GM21447 (cell line): Measurements from ENCODE around the gene DNASE1L1.
A peak's percentile ranks its signal among the peaks of the same experiment; 100 is the strongest.

ENCODE experiments used
- ATAC-seq: cut with Tn5 transposase; IDR thresholded peaks from one replicate; pipeline ENCODE4 v1.9.1; 2021; ENCODE audit not compliant: unreplicated experiment

The DNASE1L1 gene

DNA sequence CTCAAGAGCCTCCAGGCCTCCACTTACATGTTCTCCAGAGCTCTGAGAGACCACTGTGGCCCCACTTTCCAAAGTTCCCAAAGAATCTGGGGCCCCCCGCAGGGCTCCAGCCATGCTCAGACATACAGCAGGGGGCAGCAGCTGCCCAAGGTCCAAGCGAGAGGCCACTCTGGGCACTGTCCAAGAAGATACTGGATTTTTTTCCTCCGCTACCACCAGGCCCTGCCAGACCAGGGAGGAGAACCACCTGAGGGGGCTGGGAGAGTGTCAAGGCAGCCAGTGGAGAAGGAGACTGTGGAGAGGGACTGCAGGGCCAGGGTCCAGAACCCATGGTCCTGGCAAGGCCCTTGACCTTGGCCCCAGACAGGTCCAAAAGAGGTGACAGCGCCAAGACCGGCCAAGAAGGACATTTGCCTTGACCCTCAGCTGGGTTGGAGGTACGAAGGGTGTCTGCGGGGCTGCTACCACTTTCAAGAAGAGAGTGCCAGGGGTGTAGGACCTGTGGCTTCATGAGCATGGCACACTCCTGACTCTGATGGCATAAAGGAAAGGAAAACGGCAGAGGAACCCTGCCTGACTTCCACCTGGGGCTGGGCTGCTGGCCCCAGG is 24.7 kb downstream of the DNASE1L1 start:
- no peak for ATAC-seq

DNA sequence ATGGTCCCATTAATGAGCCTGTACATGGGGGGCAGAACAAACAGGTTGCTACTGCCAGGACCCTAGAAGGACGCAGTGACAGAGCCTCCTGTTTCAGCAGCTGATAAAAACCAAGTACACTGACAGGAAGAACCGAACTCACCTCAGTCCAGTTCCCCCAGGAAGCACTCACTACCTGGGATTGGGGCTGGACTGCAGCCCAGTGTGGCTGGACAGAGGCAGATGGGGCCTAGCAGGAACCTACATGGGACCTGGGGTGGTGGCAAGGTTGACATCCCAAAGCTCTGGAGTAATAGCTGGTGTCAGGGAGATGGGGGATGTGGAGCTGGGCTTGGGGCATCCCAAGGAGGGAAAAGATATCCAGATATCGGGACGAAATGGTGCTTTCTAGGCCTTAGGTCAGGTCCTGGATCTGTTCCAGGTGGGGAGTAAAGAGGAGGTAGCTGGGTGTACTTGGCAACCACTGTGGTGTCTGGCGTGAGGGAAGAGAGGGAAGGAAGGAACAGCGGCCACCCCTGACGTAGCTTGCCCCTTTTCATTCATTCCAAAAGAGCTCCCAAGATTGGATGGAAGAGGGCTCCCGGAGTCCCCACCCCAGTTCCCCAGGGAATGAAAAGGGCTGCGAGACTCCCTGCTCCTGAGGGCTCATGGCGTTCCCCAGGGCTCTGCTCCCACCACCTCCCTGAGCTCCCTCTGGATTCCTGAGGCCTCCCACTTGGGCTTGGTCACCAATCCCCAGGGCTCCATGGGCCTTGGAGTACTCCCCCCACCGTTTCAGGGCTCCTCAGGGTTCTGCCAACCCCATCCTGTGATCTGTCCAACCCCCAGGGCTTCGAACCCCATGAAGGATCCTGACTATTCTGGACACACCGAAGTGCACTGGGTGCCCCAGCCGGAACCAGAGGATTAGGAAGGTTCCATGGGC is 25.4 kb downstream of the DNASE1L1 start:
- ATAC-seq, result no peak

DNA sequence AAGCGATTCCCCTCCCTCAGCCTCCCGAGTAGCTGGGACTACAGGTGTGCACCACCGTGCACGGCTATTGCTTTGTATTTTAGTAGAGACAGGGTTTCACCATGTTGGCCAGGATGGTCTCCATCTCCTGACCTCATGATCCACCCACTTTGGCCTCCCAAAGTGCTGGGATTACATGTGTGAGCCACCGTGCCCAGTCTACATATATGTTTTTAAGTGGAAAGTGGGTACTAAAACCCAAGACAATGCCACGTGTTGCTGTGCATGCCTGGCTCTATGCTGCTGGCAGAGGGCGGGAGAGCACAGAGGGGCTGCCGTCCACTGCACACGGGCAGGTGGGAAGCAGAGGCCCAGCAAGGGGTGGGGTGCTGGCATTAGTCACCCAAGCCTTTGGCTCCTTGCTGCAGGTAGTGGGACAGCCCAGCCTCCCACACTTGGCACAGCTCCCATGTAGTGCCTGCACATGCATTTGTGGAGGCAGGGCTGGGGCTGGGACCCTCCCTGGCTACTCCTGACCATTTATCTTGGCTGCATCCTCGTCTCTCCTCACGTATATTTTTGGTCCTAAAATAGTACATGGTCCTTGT is 26.5 kb downstream of the DNASE1L1 start:
- no peak for ATAC-seq

DNA sequence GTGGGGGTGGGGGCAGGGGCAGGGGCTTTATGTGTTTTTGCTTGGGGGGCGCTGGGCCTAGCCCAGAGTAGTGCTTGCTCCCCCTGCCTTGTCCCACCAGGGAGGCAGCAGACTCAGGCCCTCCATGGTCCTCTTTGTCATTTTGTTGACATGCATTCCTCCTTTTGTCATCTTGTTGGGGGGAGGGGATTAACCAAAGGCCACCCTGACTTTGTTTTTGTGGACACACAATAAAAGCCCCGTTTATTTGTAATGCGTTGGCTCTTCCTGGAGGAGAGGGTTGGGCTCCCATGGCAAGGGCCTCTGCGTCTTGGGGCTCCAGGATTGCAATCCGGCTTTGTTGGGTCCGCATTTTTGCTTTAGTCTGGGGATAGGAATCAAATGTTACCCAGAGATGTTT is 27.8 kb downstream of the DNASE1L1 start:
- ATAC-seq, result no peak

DNA sequence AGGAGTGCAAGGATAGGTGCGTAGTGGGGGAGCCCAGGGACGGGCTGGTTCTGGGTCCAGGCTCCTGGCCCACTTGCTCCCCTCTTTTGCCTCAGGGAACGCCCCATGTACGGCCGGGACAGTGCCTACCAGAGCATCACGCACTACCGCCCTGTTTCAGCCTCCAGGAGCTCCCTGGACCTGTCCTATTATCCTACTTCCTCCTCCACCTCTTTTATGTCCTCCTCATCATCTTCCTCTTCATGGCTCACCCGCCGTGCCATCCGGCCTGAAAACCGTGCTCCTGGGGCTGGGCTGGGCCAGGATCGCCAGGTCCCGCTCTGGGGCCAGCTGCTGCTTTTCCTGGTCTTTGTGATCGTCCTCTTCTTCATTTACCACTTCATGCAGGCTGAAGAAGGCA is 28.3 kb downstream of the DNASE1L1 start:
- ATAC-seq, result no peak

DNA sequence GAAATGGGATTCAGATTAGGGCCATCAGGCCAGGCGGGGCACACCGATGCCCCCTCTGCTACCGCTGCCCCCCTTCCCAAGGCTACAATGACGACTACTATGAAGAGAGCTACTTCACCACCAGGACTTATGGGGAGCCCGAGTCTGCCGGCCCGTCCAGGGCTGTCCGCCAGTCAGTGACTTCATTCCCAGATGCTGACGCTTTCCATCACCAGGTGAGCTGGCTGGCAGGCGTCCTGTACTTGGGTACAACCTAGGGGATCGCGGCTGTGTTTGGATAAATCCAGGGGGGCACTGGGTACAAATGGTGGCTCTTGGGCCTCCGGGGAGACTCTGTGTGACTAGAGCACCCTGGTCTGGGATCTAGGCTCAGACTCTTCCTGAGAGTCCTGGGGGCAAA is 28.9 kb downstream of the DNASE1L1 start:
- no peak for ATAC-seq

DNA sequence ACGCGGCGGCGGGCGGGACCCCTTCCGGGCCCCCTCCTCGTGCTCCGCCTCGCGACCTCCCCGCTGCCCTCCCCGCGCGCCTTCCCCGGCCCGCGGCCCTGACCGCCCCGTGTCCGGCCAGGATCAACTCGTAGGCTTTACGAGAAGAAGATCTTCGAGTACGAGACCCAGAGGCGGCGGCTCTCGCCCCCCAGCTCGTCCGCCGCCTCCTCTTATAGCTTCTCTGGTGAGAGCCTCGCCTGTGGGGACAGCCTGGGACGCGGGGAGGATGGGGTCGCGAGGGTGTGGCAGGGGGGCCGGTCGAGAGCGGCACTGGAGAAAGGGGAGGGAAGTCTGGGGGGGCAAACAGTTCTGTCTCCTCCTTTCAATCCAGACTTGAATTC is 29.5 kb downstream of the DNASE1L1 start:
- no peak for ATAC-seq

DNA sequence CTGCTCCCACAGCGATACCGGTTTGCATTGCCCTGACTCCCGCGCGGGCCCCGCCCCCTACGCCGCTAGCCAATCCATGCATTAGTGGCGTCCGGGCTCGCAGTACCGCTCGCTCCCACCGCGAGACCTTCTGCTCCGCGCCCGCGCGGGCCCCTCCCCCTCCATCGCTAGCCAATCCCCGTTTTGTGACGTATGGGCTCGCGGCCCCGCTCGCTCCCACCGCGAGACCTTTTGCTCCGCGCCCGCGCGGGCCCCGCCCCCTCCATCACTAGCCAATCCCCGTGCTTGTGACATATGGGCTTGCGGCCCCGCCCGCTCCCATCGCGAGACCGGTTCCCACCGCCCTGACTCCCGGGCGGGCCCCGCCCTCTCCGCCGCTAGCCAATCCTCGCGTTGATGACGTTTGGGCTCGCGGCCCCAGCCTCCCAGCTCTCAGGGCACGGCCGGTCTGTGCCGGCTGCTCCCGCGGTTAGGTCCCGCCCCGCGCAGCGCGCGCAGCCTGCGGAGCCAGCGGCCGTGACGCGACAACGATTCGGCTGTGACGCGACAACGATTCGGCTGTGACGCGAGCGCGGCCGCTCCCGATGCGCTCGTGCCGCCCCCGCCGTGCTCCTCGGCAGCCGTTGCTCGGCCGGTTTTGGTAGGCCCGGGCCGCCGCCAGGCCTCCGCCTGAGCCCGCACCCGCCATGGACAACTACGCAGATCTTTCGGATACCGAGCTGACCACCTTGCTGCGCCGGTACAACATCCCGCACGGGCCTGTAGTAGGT is 30.1 kb downstream of the DNASE1L1 start, which contains the start of gene EMD:
Gene EMD (plus strand): TSS at position 497 of the 770 bp plus-strand sequence. CDS start 190 bp downstream, at position 687.
- ATAC-seq, result peak; percentile 77

DNA sequence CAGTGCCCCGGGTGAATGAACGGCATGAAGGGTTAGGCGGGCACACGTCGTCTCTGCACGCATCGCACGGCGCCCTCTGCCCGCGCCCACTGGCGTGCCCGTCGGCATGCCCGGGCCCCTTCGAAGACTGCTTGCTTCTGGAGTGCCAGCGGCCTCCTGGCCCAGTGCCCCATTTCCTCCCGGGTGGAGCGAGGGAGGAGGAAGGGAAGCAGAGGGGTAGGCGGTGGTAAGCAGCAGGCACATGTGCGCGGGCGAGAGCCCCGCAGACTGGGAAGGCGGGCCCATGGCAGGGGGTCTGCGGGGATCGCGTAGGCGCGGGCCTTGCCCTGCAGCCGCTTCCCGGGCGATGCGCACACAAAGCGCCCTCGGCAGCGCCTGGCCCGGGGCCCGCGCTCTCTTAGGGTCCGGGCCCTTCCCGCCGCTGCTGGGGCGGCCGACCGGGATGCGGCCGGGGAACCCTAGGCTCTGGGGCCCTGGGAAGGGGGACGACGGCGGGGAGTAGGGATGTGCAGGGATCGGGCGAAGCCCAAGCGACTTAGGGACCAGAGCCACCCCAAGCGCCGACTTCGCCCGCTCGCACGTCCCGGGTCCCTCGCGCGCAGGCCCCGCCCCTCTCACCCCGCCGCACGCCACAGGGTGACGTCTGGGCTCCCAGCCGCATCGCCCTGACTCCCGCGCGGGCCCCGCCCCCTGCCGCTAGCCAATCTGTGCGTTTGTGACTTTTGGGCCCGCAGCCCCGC is 30.8 kb downstream of the DNASE1L1 start:
- ATAC-seq, result peak; percentile 1

DNA sequence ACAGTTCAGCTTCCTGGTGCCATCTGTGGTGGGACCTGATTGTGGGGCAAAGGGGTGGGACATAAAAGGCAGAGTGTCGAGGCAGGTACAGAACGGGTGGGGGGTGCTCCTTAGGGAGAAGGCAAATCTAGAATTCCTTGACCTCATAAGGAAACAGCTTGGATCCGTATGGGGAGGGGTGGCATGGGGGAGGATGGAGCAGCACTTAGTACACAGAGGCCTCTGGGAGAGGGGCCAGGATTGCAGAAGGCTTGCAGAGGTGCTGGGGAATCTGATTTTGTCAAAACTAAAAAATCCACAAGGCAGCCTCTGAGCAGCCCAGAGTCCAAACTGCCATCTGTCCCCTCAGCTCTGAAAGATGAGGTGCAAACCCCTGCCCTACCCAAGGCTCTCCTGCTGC is 32.3 kb downstream of the DNASE1L1 start:
- no peak for ATAC-seq

DNA sequence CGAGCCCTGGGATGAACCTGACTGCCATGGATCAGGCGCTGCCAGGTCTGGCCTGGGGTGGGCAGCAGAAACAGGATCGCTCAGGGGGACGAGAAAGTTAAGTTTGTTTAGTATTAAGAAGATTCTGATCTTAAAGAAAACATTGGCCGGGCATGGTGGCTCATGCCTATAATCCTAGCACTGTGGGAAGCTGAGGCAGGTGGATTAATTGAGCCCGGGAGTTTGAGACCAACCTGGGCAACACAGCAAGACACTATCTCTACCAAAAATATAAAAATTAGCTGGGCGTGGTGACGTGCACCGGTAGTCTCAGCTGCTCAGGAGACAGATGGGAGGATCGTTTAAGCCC is 33.9 kb downstream of the DNASE1L1 start:
- ATAC-seq, result no peak

DNA sequence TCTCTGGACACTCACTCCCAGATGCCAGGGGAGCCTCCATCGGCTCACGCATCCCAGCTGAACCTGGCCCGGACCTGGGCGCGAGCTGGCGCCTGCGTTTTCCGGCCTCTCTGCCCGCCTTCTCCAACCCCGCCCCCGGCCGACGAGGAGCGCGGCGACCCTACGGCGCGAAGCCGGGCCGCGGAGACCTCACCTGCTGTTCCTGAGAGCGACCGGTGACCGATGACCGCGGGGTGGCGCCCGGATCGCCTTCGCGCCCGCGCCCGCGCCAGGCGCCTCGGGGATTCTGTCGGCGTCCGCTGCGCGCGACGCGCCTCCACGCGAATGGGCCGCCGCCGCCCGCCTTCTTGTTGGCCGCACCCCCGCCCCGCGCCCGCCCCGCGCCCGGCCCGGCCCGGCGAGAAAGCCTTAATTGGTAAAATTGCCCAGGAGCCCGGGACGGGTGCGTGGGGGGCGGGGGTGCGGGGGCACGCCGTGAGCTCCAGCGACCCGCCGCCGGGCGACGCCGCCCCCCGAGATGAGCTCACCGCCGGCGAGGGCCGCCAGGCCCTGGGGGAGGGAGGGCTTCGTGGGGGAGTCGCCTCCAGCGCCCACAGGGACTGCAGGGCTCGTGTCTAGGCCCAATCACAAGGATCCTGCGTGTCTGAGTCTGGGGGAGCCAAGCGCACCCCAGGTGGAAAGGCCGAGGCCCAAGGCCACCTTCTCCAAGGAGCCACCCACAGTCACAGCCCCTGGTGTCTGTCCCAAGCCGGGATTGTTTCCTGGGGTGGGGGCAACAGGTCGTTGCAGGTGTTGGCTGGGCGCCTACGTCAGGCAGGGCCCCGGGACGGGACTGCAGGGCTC is 34.5 kb downstream of the DNASE1L1 start, which contains the start of gene FLNA:
Gene FLNA (minus strand): TSS at position 322 of the 843 bp plus-strand sequence. CDS start 3,389 bp downstream, outside the sequence.
- no peak for ATAC-seq

DNA sequence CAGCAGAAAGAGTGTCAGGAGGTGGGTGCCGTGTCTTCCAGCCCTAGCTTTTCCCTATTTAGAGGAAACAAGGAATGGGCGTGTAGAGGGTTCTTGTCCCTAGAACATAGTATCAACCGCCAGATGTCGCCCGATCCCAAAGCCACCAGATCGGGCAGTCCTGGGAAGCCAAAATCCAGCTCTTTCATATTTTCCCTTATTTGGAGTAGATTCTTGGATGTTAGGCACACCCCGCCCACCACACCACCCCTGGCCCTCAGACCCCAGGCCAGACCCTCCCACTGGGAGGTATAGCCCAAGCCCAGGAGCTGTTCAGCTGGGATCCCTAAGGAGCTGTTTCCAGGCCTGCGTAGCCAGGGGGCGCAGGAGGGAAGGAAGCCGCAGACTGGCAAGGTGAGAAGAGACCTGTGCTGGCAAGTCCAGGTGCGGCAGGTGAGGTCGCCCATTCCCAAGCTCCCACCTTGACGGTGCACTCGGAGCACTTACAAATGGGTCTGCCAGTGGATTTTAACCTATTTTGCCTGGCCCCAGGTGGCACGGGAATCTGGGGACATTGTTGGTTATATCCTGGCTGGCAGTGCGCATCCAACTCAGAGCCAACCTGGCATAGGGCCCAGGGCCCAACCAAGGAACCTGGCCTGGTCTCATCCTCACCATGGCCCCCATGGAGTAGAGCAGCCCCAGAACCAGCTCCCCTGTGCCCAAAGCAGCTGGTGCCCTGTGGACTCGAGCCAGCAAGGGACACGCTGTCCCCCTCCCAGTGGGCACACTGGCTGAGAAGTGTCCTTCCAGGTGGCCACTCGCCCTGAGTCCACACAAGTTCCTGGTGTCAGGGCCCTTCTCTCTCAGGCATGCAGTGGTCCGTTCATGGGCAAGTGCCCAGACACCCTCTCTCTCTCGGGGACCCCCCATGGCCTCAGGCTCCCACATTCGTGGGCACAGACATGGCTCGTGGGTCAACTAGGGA is 35.4 kb downstream of the DNASE1L1 start:
- no peak for ATAC-seq

DNA sequence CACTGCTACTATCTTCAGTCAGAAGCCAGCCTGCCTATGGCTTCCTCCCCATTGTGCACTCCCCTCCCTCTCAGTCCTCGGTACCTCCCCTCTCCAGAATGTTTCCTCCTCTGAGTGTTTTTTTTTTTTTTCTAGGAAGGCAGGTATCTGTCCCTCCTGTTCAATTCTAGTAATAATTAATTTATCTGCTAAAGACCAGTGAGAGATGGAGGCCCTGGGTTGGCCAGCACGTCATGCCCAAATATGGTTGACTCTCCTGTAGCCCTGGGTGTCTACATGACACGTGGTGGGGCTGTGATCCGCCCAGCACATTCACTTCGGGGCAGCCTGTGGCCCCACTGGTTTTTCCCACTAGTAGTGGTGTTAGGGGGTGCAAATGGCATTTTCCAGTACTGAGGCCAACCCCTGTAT is 36.4 kb downstream of the DNASE1L1 start:
- ATAC-seq, result no peak

DNA sequence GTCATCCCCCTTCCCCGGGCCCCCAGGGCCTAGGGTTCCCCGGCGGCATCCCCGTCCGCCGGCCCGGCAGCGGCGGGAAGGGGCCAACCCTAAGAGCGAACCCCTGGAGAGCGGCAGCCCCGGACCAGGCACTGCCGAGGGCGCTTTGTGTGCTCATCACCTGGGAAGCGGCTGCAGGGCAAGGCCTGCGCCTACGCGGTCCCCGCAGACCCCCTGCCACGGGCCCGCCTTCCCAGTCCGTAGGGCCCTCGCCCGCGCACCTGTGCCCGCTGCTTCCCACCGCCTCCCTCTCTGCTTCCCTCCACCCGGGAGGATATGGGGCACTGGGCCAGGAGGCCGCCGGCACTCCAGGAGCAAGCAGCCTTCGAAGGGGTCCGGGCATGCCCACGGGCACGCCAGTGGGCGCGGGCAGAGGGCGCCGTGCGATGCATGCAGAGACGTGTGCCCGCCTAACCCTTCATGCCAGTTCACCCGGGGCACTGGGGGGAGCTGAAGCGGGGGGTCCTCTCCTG is 37.2 kb downstream of the DNASE1L1 start:
- no peak for ATAC-seq

DNA sequence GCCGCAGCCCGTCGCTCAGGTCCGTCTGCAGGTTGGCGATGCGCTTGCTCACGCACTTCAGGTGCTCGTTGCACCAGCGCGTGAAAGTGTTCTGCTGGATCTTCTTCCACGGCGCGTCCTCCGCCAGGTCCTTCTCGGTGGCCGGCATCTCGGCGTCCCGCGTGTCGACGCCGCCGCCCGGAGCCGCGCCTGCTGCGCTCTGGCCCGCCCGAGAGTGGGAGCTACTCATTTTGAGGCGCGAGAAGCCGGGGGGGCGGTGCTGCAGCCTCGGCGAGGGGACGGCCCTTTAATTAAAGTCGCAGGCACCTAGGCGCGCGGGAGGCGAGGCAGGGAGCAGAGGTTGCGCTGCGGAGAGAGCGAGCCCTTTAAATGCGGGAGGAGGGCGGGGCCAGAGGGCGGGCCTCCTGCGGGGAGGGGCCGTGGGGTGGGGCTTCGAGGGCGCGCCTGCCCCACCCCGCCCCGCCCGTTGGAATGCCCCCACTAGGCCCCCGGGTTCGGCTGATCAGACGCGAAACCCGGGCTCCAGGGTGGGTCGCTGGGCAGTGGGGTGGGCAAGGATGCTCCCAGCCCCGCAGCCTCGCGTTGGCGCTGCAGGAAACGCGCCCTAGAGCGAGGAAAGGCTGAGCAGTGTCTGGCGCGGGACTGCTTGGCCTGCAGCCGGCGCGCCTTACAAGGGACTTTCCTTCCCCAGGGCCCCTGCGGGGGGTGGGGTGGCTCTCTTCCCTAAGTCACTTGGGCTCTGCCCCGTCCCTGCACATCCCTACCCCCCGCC is 37.9 kb downstream of the DNASE1L1 start:
- peak; percentile 54 for ATAC-seq

DNA sequence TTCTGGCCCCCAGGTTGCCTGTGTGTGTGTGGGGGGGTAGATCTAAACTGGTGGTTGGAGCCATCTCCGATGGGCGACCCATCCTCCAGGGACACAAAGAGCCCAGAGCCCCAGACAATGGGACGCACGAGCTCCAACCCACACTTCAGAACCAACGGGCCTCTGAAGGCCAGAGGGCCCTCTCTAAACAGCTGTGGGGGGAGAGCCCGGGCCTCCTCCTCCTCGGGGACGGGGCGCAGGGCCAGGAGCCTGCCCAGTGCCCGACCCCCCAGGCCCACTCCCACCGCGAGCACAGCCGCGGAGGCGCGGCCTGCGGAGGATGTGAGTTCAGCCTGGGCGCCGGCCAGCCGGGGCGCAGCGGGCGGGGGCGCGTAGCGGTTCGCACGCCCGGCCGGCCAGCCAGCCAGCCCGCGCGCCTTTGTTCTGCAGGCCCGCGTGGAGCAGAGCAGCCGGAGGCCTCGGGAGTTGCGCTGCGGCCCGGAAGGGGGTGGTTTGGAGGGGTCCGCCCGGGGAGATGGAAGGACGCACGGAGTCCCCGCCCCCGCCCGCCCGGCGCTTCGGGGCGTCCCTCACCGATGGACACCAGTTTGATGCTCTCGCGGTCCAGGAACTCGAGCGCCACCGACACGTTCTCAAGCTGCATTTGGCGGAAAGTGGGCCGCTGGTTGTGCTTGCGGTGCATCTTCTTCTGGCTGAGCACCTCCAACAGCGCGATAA is 38.6 kb downstream of the DNASE1L1 start:
- no peak for ATAC-seq
